Activated CD8-positive, alpha-beta memory T cell treated with anti-CD3 and anti-CD28 coated beads for 36 hours (primary cell): Measurements from ENCODE around the gene TMEM201. TPM values are rescaled to one million over a fixed set of nuclear protein-coding genes. Genes with fewer than 3 reads are reported as not detected.

Experiments used
- CTCF ChIA-PET: fragments of 350-600 bp; sonication (Branson Sonifier 250); formaldehyde crosslinking; loops from one replicate; lab custom pipeline; 2021; ENCODE audit warnings: antibody characterized with exemption; lab: Charles Lee
- POLR2A ChIA-PET: fragments of 350-600 bp; sonication (Branson Sonifier 250); formaldehyde crosslinking; loops from one replicate; lab custom pipeline; 2021; ENCODE audit warnings: antibody characterized with exemption; lab: Charles Lee
- total RNA-seq, 2 experiments: library from RNA; stranded (reverse); gene quantifications; one replicate each; pipeline ENCODE4 v1.2.3, GENCODE V29; 2021

Gene TMEM201
- total RNA-seq, 2 experiments from 2014 or later, result 34.9 to 35.6 TPM

GRCh38 chr1:9609998-9610397 is 21.3 kb downstream of the TMEM201 start:
- CTCF ChIA-PET, result no interaction called here
- POLR2A ChIA-PET, result interaction anchor here (0.6 kb wide), 1 partner anchor 130 kb away, joined by 4 read pairs; no protein-coding TSS in a partner anchor

- POLR2A ChIA-PET, result no interaction called here
- CTCF ChIA-PET, result interaction anchor here (0.5 to 0.6 kb wide), 2 partner anchors 37 to 429 kb away, joined by 3 read pairs; no protein-coding TSS in a partner anchor
Measured at GRCh38 chr1:9610548-9610947, 21.8 kb downstream of the TMEM201 start.

GRCh38 chr1:9611716-9612115 is 23.0 kb downstream of the TMEM201 start:
- CTCF ChIA-PET, result no interaction called here
- POLR2A ChIA-PET, result no interaction called here

- POLR2A ChIA-PET, result no interaction called here
- CTCF ChIA-PET, result no interaction called here
Measured at GRCh38 chr1:9612162-9612845, 23.6 kb downstream of the TMEM201 start.

GRCh38 chr1:9612871-9613624 is 24.3 kb downstream of the TMEM201 start:
- ChIA-PET POLR2A (no interaction called here), CTCF (no interaction called here)

GRCh38 chr1:9613625-9614299 is 25.1 kb downstream of the TMEM201 start:
- CTCF ChIA-PET, result interaction anchor here (0.6 kb wide), 1 partner anchor 108 kb away, joined by 3 read pairs; no protein-coding TSS in a partner anchor
- POLR2A ChIA-PET, result no interaction called here

- POLR2A ChIA-PET, result interaction anchor here (0.7 kb wide), 1 partner anchor 1497 kb away, joined by 3 read pairs; no protein-coding TSS in a partner anchor
Measured at GRCh38 chr1:9615316-9616063, 26.8 kb downstream of the TMEM201 start.

GRCh38 chr1:9618909-9619679 is 30.4 kb downstream of the TMEM201 start:
- ChIA-PET CTCF (no interaction called here), POLR2A (no interaction called here)

More at GRCh38 chr1:9615316-9616063, 26.8 kb downstream of the TMEM201 start:
- CTCF ChIA-PET, result interaction anchor here (0.5 to 2.0 kb wide), 11 partner anchors 8 to 168 kb away, joined by 3 to 8 read pairs (median 3); no protein-coding TSS in a partner anchor

- ChIA-PET POLR2A (no interaction called here), CTCF (interaction anchor here (1.1 to 2.1 kb wide), 2 partner anchors 10 to 101 kb away, joined by 3 to 4 read pairs; no protein-coding TSS in a partner anchor)
Measured at GRCh38 chr1:9621032-9621431, 32.3 kb downstream of the TMEM201 start.

- ChIA-PET POLR2A (no interaction called here), CTCF (interaction anchor here (0.8 kb wide), 1 partner anchor 9 kb away, joined by 3 read pairs; no protein-coding TSS in a partner anchor)
Measured at GRCh38 chr1:9624081-9624480, 35.4 kb downstream of the TMEM201 start.

- ChIA-PET CTCF (interaction anchor here (0.7 to 7.6 kb wide), 3 partner anchors 28 to 283 kb away, joined by 4 to 97 read pairs (median 21); partner anchors contain the start of gene PIK3CD), POLR2A (interaction anchor here (0.7 kb wide), 1 partner anchor 543 kb away, joined by 10 read pairs; no protein-coding TSS in a partner anchor)
Measured at GRCh38 chr1:9625030-9625429, 36.3 kb downstream of the TMEM201 start.

- CTCF ChIA-PET, result interaction anchor here (0.6 to 7.6 kb wide), 24 partner anchors 9 to 1123 kb away, joined by 3 to 97 read pairs (median 6); partner anchors contain the start of gene PIK3CD
- POLR2A ChIA-PET, result interaction anchor here (0.5 to 6.8 kb wide), 5 partner anchors 26 to 273 kb away, joined by 3 to 91 read pairs (median 5); partner anchors contain the start of gene PIK3CD
Measured at GRCh38 chr1:9626201-9626608, 37.5 kb downstream of the TMEM201 start.

GRCh38 chr1:9628541-9629444 is 40.1 kb downstream of the TMEM201 start:
- CTCF ChIA-PET, result interaction anchor here (0.5 to 7.6 kb wide), 17 partner anchors 12 to 286 kb away, joined by 3 to 97 read pairs (median 6); partner anchors contain the start of genes PIK3CD and TMEM201

GRCh38 chr1:9629445-9630201 is 40.9 kb downstream of the TMEM201 start:
- CTCF ChIA-PET, result interaction anchor here (0.5 to 7.6 kb wide), 15 partner anchors 12 to 285 kb away, joined by 3 to 97 read pairs (median 6); partner anchors contain the start of genes PIK3CD and TMEM201

More at GRCh38 chr1:9628541-9629444, 40.1 kb downstream of the TMEM201 start:
- POLR2A ChIA-PET, result interaction anchor here (0.5 to 6.8 kb wide), 10 partner anchors 8 to 91 kb away, joined by 3 to 91 read pairs (median 4); partner anchors contain the start of gene PIK3CD

More at GRCh38 chr1:9629445-9630201, 40.9 kb downstream of the TMEM201 start:
- POLR2A ChIA-PET, result interaction anchor here (0.6 to 6.8 kb wide), 9 partner anchors 7 to 90 kb away, joined by 3 to 91 read pairs (median 4); partner anchors contain the start of gene PIK3CD
